Suprapubic skin (tissue), 4 donors: ENCODE data around the gene ADA.

Experiments used
- CTCF ChIP-seq, 2 donors: fragments of 200-600 bp in 1 of 2; fragments of 450-650 bp in 1 of 2; sonication (generic) in 1 of 2; IDR thresholded peaks; one replicate each; pipeline ENCODE4 v1.5.1; 2016 to 2019; ENCODE audit warnings: antibody characterized with exemption in 2 of 2, mild to moderate bottlenecking in 1 of 2, moderate library complexity in 1 of 2
- EP300 ChIP-seq: sonication (generic); formaldehyde crosslinking; IDR thresholded peaks from one replicate; pipeline ENCODE4 v1.6.1; 2017; ENCODE audit warnings: antibody characterized with exemption
- POLR2A ChIP-seq, 2 donors: fragments of 450-650 bp; IDR thresholded peaks; one replicate each; pipeline ENCODE4 v1.6.1; 2017; ENCODE audit warnings: antibody characterized with exemption in 2 of 2, mild to moderate bottlenecking in 2 of 2, moderate library complexity in 2 of 2
- POLR2AphosphoS5 ChIP-seq, 3 donors: sonication (generic); formaldehyde crosslinking; IDR thresholded peaks; one replicate each; pipeline ENCODE4 v1.6.1; 2017; ENCODE audit warnings: antibody characterized with exemption in 3 of 3

- TF ChIP-seq CTCF (IDR thresholded peaks at IDR 0.05) (no peak), POLR2A (IDR thresholded peaks at IDR 0.05) (no peak), POLR2AphosphoS5 (IDR thresholded peaks at IDR 0.05) (no peak), EP300 (no peak)
Measured at GRCh38 chr20:44650771-44651433, 597 bp downstream of the ADA start.
